Measurements from ENCODE around the gene GLDC. TPM values are rescaled to one million over a fixed set of nuclear protein-coding genes. Genes with fewer than 3 reads are reported as not detected.

Gene GLDC
- total and polyA plus RNA-seq, 5 donors from 2014 or later, result 0.25 to 0.38 (median 0.33) TPM; not detected in 2

DNA sequence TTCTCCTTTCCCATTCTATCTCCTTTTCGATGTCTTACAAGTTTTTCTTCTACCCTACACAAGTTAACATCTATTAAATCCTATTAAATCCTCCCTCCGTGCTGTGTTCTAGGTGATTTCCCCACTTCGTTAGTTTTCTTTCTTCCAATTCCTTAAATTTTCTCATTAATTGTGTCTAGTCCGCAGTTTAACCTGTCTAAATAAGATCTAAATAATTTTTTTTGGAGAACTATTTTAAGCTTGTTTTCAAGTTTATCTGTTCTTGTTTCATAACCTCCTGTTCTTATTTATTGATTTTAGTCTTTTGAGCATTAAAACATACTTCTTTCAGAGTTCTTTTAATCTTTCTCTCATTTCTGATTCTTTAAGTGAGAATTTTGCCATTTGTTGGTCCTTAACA is 123.3 kb downstream of the GLDC start:
- Histone ChIP-seq H3K9me3 (ENCODE audit: control insufficient read depth in 2 of 2, low read length in 2 of 2) (peaks cover 0 to 4% of the 10 kb centered on the region in 2 experiments), H3K4me3 (ENCODE audit: low read depth, low read length) (no peak overlapping the region), H3K27ac (ENCODE audit: insufficient read depth, low read length, poor library complexity, severe bottlenecking) (no peak overlapping the region), H3K27me3 (ENCODE audit: control insufficient read depth, insufficient read depth, low read length) (no peaks in the 10 kb centered on the region), H3K4me1 (ENCODE audit: control insufficient read depth, insufficient read depth, low read length, poor library complexity, severe bottlenecking) (no peaks in the 10 kb centered on the region), H3K36me3 (ENCODE audit: control insufficient read depth, insufficient read depth, low read length) (peaks cover 6% of the 10 kb centered on the region)
- Mint-ChIP-seq H3K9me3 (peaks cover 0 to 14% (median 4%) of the 10 kb centered on the region in 7 donors), H3K27me3 (no peaks in the 10 kb centered on the region), H3K36me3 (peaks cover 34% of the 10 kb centered on the region), H3K27ac (no peak overlapping the region), H3K4me3 (peak overlapping the region in 1 of 4 donors; percentile 27), H3K4me1 (peaks cover 0 to 6% (median 0%) of the 10 kb centered on the region in 4 donors)
- ATAC-seq (ENCODE audit: low read depth in 2 of 2) (no peak), DNase-seq (no peak)

DNA sequence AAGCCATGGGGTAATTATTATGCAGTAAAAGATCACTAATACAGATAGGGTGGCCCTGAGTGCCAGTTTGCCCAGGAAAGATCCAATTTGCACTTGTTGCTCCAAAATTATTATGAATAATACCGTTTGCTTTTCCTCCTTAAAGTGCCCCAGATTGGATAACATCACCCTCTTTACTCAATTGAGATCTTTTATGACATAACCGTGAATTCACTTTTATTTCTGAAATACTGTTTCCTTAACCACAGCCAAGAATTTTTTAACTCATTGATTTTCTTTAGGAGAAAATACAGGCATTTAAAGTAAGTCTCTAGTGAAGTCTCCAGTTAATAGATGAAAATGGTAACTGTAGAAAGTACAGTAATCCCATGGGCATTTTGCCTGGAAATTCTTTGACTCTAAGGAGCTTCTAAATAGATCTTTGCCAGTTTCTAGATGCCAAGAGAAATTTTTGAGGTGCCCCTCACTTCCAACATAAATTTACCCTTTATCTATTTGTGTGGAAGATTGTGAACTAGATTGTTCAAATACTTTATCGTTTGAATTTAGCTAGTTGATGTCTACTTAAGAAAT is 133.4 kb downstream of the GLDC start:
- no peaks in the 10 kb centered on the region for H3K27me3 Mint-ChIP-seq
- peaks cover 0 to 7% (median 3%) of the 10 kb centered on the region in 4 donors for H3K4me1 Mint-ChIP-seq
- H3K27me3 ChIP-seq (ENCODE audit: control insufficient read depth, insufficient read depth, low read length), result no peaks in the 10 kb centered on the region
- peaks cover 0 to 3% (median 0%) of the 10 kb centered on the region in 7 donors for H3K9me3 Mint-ChIP-seq
- H3K4me1 ChIP-seq (ENCODE audit: control insufficient read depth, insufficient read depth, low read length, poor library complexity, severe bottlenecking), result no peaks in the 10 kb centered on the region
- H3K36me3 Mint-ChIP-seq, result peaks cover 32% of the 10 kb centered on the region
- DNase-seq (no peak), ATAC-seq (ENCODE audit: low read depth in 2 of 2) (no peak)
- no peaks in the 10 kb centered on the region for H3K9me3 ChIP-seq (ENCODE audit: control insufficient read depth in 2 of 2, low read length in 2 of 2)
- no peak overlapping the region for H3K27ac ChIP-seq (ENCODE audit: insufficient read depth, low read length, poor library complexity, severe bottlenecking)
- H3K36me3 ChIP-seq (ENCODE audit: control insufficient read depth, insufficient read depth, low read length), result peaks cover 11% of the 10 kb centered on the region
- H3K4me3 ChIP-seq (ENCODE audit: low read depth, low read length), result no peak overlapping the region
- H3K27ac Mint-ChIP-seq, result no peak overlapping the region
- H3K4me3 Mint-ChIP-seq, result no peak overlapping the region

DNA sequence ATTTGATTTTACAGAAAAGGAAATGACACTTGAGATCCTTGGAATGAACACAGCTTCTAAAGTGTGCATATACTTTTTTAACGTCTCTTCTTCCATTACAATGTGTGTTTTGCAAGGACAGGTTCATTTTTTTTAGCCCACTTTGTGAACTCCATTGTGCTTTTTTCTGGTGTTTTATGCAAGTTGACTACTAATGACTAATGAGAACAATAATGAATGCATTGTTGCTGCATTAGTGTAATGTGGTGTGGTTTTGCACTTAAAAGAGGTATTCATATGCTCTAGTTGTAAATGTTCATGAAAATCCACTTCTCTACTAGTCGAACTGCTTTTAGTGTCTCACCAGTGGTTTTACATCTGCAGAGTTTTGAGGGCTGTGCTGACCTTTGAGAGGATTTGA is 139.0 kb downstream of the GLDC start:
- Mint-ChIP-seq H3K4me1 (peaks cover 0 to 6% (median 3%) of the 10 kb centered on the region in 4 donors), H3K36me3 (peaks cover 63% of the 10 kb centered on the region), H3K9me3 (no peaks in the 10 kb centered on the region), H3K27me3 (no peaks in the 10 kb centered on the region), H3K27ac (no peak overlapping the region), H3K4me3 (no peak overlapping the region)
- H3K36me3 ChIP-seq (ENCODE audit: control insufficient read depth, insufficient read depth, low read length), result peaks cover 59% of the 10 kb centered on the region
- ATAC-seq (ENCODE audit: low read depth in 2 of 2) (no peak), DNase-seq (no peak)
- H3K27me3 ChIP-seq (ENCODE audit: control insufficient read depth, insufficient read depth, low read length), result no peaks in the 10 kb centered on the region
- H3K27ac ChIP-seq (ENCODE audit: insufficient read depth, low read length, poor library complexity, severe bottlenecking), result no peak overlapping the region
- H3K4me3 ChIP-seq (ENCODE audit: low read depth, low read length), result no peak overlapping the region
- no peaks in the 10 kb centered on the region for H3K4me1 ChIP-seq (ENCODE audit: control insufficient read depth, insufficient read depth, low read length, poor library complexity, severe bottlenecking)
- no peaks in the 10 kb centered on the region for H3K9me3 ChIP-seq (ENCODE audit: control insufficient read depth in 2 of 2, low read length in 2 of 2)

DNA sequence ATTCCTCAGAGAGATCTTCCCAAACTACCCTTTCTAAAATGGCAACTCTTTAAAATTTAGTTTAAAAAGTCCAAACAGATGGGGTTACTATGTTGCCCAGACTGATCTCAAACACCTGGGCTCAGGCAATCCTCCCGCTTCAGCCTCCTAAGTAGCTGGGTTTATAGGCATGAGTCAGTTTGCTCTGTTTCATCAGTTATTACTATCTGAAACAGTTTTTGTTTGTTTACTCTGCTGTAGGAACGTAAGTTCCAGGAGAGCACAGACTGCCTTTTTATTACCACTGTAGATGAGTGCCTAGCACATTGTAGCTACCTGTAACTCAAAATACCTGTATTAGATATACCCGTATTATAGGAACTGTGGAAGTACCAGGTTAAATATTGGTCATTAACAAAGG is 143.1 kb downstream of the GLDC start:
- H3K27ac Mint-ChIP-seq, result peak overlapping the region in 1 of 3 donors; percentile 7

DNA sequence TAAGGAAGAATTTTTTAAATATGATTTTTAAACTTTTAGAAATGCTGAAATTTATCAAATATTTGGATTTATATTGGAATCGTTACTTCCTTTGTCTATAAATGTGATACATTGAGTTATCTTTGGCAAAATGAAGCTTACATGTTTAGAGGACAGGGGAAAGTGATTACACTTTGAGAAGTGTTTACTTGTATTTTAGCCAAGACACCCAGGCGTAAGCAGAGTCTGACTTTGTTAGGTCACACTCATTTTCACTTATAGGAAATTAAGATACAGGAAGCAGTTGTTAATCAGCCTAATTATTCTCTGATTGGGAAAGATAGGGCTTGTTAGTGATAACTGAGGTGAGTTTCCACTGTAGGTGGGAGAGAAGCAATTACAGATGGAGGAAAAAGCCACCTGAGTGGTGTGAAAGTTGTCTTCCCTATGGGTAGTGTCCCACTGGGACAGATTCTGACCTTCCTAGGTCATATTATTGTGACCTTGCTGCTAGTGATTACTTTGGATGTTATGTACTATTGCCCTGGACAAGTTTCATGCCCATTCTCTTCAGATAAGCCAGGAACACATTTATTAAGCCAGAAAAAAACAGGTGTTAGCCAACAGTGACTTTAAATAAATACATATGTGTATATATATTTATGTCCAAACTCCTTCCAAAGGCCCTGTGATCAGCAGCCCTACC is 143.9 kb downstream of the GLDC start:
- no peaks in the 10 kb centered on the region for H3K27me3 ChIP-seq (ENCODE audit: control insufficient read depth, insufficient read depth, low read length)
- Mint-ChIP-seq H3K9me3 (no peaks in the 10 kb centered on the region), H3K36me3 (peaks cover 67% of the 10 kb centered on the region), H3K4me3 (no peak overlapping the region), H3K4me1 (peaks cover 4 to 10% (median 5%) of the 10 kb centered on the region in 4 donors), H3K27ac (peak overlapping the region in 2 of 3 donors; percentile 1 to 7), H3K27me3 (no peaks in the 10 kb centered on the region)
- H3K4me1 ChIP-seq (ENCODE audit: control insufficient read depth, insufficient read depth, low read length, poor library complexity, severe bottlenecking), result no peaks in the 10 kb centered on the region
- DNase-seq (no peak), ATAC-seq (ENCODE audit: low read depth in 2 of 2) (no peak)
- peaks cover 92% of the 10 kb centered on the region for H3K36me3 ChIP-seq (ENCODE audit: control insufficient read depth, insufficient read depth, low read length)
- no peak overlapping the region for H3K4me3 ChIP-seq (ENCODE audit: low read depth, low read length)
- H3K9me3 ChIP-seq (ENCODE audit: control insufficient read depth in 2 of 2, low read length in 2 of 2), result no peaks in the 10 kb centered on the region
- H3K27ac ChIP-seq (ENCODE audit: insufficient read depth, low read length, poor library complexity, severe bottlenecking), result no peak overlapping the region

More for the DNA sequence above, 143.1 kb downstream of the GLDC start:
- Mint-ChIP-seq H3K4me3 (no peak overlapping the region), H3K36me3 (peaks cover 66% of the 10 kb centered on the region), H3K9me3 (no peaks in the 10 kb centered on the region), H3K27me3 (no peaks in the 10 kb centered on the region), H3K4me1 (peaks cover 4 to 6% (median 4%) of the 10 kb centered on the region in 4 donors)
- Histone ChIP-seq H3K4me1 (ENCODE audit: control insufficient read depth, insufficient read depth, low read length, poor library complexity, severe bottlenecking) (no peaks in the 10 kb centered on the region), H3K4me3 (ENCODE audit: low read depth, low read length) (no peak overlapping the region), H3K27me3 (ENCODE audit: control insufficient read depth, insufficient read depth, low read length) (no peaks in the 10 kb centered on the region), H3K9me3 (ENCODE audit: control insufficient read depth in 2 of 2, low read length in 2 of 2) (no peaks in the 10 kb centered on the region), H3K36me3 (ENCODE audit: control insufficient read depth, insufficient read depth, low read length) (peaks cover 87% of the 10 kb centered on the region), H3K27ac (ENCODE audit: insufficient read depth, low read length, poor library complexity, severe bottlenecking) (no peak overlapping the region)
- ATAC-seq (ENCODE audit: low read depth in 2 of 2) (no peak), DNase-seq (no peak)

DNA sequence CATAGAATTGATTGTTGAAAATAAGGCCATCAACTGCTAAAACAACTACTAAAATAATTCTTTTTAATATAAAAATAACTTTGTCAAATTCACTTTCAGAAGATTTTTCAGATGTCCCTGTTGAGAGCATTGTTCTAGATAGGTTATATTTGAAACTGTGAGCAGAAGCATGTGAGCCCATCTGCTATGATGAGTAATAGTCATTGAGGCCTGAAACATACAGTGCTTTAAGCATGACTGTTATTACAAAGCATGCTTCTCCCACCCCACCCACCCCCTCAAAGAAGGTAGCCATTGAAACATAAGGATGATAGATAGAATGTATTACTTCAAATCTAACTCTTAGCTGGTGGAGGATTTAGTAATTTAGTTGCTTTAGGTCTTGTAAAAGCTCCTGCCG is 146.5 kb downstream of the GLDC start:
- H3K4me1 Mint-ChIP-seq, result peaks cover 6 to 11% (median 9%) of the 10 kb centered on the region in 4 donors
- no peaks in the 10 kb centered on the region for H3K27me3 Mint-ChIP-seq
- no peak overlapping the region for H3K27ac ChIP-seq (ENCODE audit: insufficient read depth, low read length, poor library complexity, severe bottlenecking)
- H3K27me3 ChIP-seq (ENCODE audit: control insufficient read depth, insufficient read depth, low read length), result no peaks in the 10 kb centered on the region
- ATAC-seq (ENCODE audit: low read depth in 2 of 2) (no peak), DNase-seq (no peak)
- H3K36me3 ChIP-seq (ENCODE audit: control insufficient read depth, insufficient read depth, low read length), result peaks cover 90% of the 10 kb centered on the region
- H3K4me3 Mint-ChIP-seq, result no peak overlapping the region
- no peaks in the 10 kb centered on the region for H3K9me3 ChIP-seq (ENCODE audit: control insufficient read depth in 2 of 2, low read length in 2 of 2)
- H3K27ac Mint-ChIP-seq, result peak overlapping the region in 1 of 3 donors; percentile 23
- H3K9me3 Mint-ChIP-seq, result no peaks in the 10 kb centered on the region
- H3K36me3 Mint-ChIP-seq, result peaks cover 56% of the 10 kb centered on the region
- H3K4me3 ChIP-seq (ENCODE audit: low read depth, low read length), result no peak overlapping the region
- H3K4me1 ChIP-seq (ENCODE audit: control insufficient read depth, insufficient read depth, low read length, poor library complexity, severe bottlenecking), result no peaks in the 10 kb centered on the region

DNA sequence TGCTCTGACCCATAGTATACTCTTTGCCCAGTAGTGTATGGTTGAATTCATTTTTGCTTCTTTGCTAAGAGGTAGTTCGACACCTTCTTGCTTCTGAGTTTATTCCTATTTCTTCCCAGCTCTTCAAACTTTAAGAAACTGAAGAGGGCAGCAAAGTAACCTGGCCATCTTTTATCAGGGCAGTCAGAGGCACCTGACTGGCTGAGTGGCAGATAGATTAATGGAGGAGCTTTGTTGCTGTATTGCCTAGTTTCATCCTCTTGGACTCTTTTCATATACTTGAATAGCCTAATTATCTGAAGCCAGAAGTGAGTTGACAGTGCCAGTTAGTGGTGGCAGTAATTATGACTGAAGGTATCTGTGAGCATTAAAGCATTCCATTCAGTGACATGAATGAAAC is 150.1 kb downstream of the GLDC start:
- ATAC-seq (ENCODE audit: low read depth in 2 of 2), result no peak
- Mint-ChIP-seq H3K4me1 (peaks cover 16 to 26% (median 20%) of the 10 kb centered on the region in 4 donors), H3K27ac (peak overlapping the region in 1 of 3 donors; percentile 60), H3K4me3 (no peak overlapping the region), H3K27me3 (no peaks in the 10 kb centered on the region), H3K36me3 (peaks cover 42% of the 10 kb centered on the region), H3K9me3 (peaks cover 0 to 2% (median 0%) of the 10 kb centered on the region in 7 donors)
- Histone ChIP-seq H3K4me1 (ENCODE audit: control insufficient read depth, insufficient read depth, low read length, poor library complexity, severe bottlenecking) (no peaks in the 10 kb centered on the region), H3K36me3 (ENCODE audit: control insufficient read depth, insufficient read depth, low read length) (peaks cover 74% of the 10 kb centered on the region), H3K27me3 (ENCODE audit: control insufficient read depth, insufficient read depth, low read length) (no peaks in the 10 kb centered on the region), H3K9me3 (ENCODE audit: control insufficient read depth in 2 of 2, low read length in 2 of 2) (no peaks in the 10 kb centered on the region), H3K27ac (ENCODE audit: insufficient read depth, low read length, poor library complexity, severe bottlenecking) (no peak overlapping the region), H3K4me3 (ENCODE audit: low read depth, low read length) (no peak overlapping the region)
- no peak for DNase-seq
